Central memory CD4-positive, alpha-beta T cell (primary cell): Measurements from ENCODE around the gene ACTR3.

Experiments used
- DNase-seq: peaks from one replicate; pipeline ENCODE4 v3.0.0; 2022

ACTR3 gene

DNA sequence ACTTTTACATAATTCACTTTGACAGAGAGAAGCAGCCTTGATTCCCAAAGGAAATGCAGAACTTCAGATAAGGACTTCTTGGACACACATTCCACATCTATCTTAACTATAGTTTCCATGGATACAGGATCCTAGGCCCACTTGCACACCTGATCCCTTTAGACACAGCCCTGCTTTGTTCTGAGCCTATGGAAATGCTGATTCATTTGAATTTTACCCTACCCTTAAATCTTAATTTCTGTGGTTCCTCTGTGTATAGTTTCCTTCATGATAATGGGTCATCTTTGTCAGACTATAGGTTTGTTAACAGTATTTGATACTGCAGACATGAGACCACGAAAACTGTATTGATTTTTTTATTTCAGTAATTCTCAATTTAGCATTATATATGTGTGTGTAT is 77.4 kb downstream of the ACTR3 start:
- no peak for DNase-seq

DNA sequence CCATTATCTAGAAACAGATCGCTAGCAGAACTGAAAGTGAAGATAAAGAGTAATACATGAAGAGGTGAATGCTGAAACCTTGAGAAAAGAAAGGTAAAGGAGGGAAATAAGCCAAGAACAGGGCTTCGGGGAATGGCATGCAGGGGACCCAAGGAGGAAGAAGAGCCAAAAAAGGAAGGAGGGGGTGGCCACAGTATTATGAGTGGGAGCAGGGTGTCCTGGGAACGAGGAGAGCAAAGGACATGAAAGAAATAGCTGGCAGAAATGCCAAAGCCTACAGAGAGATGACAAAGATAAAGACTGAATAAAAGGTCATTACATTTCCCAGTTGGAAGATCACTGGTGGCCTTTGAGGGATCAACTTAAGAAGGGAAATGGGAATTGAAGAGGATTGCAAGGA is 82.9 kb downstream of the ACTR3 start:
- no peak for DNase-seq

DNA sequence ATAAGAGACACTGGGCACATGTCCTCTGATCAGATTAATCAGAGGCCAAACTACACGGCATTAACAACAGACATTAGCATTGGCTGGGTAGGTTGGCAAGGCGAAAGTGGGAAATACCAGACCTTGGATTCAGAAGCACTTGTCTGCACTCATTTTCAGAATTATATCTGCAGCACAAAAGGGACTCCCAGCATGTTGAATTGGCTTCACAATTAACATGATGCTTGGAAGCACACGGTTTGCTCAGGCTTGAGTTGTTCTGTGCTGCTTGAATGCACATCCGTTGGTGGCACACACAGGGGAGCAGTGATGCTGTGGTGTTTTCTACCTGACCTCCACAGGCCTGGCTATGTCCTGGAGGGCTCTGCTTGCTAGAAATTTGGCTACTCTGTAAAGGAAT is 83.9 kb downstream of the ACTR3 start:
- DNase-seq, result no peak

DNA sequence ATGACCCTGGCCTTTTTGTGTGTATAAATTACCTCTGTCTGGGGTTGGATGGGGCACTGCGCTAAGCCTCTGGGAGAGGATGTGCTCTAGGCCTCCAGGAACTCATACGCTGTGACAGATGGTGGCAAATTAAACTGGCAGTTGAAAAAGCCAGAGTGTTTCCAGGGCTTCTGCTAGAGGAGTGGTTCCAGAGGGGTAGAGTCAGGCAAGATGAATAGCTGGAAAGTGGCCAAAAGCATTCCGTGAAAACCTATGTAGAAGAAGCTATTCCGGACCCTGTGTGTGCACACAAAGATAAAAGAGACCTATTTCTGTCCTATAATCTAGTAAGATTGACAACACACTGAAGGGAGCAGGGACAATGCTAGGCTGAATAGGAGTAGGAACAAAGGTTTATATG is 84.8 kb downstream of the ACTR3 start:
- no peak for DNase-seq

DNA sequence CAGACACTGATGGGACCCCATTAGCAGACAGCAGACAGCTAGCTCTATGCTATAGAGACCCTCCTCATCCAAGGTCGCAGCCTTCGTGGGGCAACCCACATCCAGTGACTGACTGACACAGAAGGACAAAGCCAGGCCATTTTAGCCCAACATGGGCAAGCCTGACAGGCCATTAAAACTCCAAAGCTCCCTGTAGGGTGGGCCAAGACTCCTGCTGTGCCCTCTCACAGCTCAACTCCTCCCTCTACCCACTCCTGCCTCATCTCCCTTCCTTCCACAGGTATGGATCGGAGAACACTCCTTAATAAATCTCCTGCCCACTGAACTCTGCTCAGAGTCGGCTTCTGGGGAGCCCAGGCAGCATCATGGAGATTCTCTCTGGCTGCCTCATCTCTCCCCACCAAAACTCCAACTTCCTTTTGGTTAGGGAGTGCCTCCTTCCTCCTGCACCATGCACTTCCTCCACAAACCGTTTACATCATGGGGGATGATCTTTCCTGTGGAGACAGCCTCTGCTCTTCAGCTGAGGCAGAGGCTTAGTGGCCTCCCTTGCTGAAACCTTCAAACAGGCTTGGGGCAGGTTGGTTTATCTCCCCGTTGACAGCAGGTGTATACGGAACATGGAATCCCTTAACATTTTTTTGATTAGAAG is 86.5 kb downstream of the ACTR3 start:
- DNase-seq, result no peak

DNA sequence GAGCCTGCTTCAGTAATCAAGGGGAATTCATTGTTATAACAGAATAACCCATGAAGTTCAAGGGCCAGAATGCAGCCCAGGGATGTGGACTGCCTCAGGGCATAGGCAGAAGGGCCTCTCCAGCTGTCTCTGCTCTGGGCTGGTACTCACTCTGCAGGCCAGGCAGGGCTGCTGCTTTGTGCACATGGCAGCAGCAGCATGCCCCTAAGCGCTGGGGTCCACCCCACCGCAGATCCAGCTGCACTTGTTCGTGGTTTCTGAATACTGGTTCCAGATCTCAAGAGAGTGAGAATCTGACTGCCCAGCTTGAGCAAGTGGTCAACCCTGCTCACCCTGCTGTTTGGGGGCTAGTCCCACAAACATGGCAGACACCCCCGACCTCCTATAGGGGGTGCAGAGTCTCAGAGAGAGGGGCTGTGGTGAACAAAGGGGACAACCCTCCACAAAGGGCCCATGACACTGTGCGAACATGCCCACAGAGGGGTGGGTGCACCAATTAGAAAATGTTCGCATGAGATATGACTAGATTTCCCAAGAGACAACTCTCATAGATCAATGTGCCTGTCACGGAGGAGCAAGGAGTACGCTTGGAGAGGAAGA is 87.3 kb downstream of the ACTR3 start:
- DNase-seq, result no peak

DNA sequence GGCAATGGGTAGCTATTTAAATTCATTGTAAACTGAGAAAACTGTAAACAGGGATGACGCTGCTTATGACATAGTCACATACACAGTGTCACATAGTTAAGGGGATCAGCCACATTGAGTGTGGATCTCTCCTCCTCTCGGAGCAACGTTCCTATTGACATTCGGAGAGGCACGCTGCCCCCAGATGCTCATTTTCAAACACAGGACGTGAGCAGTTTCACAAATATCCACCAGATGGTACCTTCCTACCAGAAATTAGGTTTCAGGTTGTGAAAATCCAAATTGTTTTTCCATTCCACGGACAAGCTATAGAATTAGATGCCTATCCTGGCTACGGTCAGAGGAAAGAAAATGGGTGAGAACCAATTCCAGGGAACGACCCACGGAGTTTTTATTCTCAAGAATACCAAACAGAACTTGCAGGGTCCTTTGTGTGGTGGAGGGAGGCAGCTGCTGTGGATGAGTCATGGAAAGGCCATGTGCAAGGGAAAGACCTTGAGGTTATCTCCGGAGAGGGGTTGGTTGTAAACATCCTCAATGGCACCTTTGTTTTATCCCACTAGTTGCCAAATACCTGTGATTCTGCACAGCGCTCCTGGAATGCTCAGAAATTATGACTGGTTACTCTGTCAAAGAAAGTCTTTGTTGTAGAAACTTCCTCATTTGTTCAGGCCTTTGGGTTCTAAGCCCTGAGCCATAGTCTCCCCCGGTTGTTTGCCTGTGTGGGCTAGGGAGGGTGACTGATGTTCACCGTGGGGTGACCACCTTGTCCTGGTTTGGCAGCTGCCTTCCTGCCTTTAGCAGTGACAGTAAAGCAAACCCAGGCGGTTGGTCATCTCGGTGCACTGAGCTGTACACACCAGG is 88.0 kb downstream of the ACTR3 start:
- no peak for DNase-seq

DNA sequence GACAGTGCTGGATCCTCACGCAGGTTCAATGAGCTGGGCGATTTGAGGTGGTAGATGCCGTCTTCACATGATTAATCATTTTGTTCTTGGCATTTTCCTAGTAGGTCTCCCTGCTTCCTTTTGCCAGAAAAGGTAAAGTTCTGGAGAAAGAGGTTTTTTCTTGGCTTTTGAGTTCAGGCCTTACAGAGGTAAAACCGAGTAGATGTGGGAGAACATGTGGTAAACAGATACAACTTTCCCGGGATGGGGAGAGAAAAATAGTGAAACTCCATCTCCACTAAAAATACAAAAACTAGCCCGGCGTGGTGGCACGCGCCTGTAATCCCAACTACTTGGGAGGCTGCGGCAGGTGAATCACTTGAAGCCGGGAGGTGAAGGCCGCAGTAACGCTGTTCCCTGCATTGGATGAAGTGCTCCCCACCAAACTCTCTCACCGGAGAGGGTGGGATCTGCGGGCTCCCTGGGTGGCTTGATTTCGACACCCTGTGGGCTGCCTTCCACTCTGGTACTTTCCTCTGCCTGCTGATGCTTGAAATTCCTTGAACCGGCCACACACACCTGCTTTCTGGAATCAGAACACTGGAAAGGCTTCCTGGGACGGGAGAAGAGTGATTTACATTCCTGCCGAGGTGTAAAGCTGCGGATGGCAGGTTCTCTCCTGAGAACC is 88.8 kb downstream of the ACTR3 start:
- no peak for DNase-seq

DNA sequence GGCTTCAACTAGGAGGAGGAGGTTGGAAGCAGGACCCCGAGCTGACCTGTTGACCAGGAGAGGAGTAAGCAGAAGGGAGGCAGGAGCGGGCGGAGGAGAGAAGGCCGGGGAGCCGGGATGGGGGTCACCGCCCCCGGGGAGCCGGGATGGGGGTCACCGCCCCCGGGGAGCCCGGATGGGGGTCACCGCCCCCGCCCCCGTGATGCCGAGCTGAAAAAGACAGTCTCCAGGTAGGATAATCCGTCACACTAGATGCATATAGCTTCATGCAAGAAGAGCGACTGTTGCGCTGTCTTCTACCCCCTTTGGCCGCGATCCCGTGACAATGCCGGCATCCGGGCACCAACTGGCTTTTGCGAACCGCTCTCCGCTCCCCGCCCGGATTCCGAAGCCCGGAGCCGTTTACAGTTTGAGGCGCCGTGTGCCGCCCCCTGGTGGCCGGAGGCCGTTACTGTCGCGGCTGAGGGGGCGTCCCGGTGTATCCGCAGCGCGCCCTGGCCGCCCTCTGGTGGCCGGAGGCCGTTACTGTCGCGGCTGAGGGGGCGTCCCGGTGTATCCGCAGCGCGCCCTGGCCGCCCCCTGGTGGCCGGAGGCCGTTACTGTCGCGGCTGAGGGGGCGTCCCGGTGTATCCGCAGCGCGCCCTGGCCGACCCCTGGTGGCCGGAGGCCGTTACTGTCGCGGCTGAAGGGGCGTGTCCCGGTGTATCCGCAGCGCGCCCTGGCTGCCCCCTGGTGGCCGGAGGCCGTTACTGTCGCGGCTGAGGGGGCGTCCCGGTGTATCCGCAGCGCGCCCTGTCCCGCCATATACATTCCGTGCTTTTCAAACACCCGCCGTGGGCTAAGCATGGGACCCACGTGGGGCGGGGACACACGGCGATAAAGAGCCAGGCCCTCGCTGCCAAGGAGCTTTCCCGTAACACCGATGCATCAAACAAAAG is 89.6 kb downstream of the ACTR3 start:
- peak; percentile 27 for DNase-seq

DNA sequence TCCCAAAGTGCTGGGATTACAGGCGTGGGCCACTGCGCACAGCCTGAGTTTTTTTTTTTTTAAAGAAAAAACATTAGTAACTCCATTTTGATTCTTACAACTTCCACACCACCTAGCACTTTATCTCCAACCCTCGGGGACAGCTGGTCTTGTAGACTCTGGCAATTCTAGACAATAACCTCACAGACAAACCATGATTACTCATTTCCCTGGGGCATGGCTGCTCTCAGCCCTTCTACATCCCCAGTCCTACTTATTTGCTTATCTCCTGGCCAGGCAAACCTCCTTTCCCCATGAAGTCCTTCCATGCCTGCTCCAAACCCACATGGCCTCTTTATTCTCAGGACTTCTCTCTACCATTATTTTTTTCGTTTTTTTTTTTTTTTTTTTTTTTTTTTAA is 91.1 kb downstream of the ACTR3 start:
- DNase-seq, result no peak

DNA sequence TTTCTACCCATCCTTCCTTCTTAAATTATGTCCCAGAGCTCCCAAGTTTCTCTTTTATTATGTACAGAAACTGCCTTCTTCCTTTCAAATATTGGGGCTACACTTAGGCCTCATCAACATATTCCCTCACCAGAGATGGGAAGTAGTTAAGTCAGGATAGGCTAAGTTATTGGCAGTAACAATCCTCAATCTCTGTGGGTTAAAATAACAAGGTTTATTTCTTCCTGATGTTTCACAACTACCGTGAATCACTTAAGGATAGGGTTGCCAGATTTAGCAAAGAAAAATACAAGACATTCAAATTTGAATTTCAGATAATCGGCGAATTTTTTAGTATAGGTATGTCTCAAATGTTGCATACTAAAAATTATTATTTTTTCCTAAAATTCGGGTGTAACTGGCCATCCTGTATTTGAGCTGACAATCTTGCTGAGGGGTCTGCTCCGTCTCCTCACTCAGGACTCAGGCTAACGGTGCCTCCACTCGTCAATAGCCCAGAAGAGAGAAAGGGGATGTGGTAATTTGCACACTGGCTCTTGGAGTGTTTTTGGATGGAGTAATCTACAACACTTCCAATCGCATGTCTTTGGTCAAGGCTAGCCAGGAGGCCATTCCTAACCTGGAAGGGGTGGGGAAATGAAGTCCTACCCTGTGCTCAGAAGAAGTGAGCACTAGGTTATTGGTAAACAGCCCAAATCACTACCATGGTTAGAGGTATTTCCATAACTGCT is 91.7 kb downstream of the ACTR3 start:
- DNase-seq, result no peak

DNA sequence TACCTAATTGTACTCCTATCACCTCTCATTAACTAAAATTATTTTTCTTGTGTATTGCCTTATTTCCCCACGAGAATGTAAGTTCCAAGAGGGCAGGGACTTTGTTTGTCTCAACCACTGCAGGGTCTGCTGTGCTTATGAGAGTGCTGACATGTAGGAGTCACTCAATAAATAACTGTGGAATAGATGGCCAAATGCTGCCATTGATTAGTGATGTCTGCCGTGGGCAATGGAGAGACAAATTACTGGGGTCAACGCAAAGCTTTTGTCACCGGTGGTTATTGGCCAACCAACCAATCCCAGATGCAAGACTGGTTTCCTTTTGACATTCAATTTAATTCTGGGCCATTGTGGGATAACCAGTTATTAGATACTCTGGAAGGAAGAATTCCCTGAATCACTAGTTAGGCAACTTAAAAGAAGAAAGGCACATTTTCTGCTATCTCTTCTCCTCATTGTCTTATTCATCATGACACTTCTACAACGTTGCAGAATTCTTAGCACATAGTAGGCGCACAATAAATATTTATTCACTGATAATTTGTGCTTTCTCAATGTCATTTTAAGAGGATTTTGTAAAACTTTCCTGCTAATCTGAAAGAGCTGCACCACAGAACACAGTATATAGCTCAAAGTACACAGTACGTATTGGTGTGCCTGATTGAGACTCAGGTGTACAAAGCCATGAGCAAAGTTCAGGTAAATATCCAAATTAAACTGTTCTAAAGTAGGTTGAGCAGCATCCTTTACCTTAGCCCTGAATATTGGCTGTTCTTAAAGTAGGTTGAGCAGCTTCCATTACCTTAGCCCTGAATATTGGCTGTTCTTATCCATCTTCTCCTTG is 95.9 kb downstream of the ACTR3 start:
- DNase-seq, result no peak

DNA sequence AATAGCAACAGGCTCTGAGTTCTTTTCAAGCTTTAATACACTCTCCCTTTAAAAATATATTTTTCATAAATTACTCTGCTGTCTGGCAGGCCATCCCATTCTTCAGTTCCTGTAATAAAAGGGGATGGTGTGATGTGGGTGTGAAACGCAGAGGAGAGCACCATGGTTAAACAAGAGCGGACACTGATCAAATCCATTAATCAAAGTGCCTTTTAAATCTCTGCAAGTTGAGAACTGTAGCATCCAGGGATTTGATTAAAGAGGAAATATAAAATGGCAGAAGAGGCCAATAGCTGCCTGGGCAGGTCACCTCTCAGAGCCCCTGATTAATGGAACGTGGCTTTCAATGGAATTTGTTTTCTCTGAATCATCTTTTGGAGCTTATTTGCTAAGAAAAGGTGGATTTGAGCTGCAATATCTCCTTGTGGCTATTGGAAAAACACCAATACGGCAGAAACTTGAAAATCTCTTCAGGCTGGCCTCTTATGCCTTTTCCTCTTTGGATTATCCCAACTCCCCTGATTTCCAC is 96.9 kb downstream of the ACTR3 start:
- no peak for DNase-seq

DNA sequence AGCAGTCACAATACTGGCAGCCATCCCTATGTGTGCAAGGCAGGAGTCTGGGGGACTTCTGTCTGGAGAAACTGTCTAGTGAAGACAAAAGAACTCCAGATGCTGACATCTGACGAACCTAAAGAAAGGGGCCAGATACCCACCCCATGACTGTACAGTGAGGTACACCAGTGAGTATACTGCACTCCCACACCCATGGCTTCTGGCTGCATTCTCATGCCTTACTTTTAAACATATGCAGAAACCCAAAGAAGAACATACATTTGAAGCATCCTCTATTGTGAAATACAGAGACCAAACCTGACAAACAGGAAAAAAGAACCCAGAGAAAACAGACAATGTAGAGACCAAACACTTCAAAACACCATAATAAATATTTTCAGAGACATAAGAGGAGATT is 102.2 kb downstream of the ACTR3 start:
- DNase-seq, result no peak

DNA sequence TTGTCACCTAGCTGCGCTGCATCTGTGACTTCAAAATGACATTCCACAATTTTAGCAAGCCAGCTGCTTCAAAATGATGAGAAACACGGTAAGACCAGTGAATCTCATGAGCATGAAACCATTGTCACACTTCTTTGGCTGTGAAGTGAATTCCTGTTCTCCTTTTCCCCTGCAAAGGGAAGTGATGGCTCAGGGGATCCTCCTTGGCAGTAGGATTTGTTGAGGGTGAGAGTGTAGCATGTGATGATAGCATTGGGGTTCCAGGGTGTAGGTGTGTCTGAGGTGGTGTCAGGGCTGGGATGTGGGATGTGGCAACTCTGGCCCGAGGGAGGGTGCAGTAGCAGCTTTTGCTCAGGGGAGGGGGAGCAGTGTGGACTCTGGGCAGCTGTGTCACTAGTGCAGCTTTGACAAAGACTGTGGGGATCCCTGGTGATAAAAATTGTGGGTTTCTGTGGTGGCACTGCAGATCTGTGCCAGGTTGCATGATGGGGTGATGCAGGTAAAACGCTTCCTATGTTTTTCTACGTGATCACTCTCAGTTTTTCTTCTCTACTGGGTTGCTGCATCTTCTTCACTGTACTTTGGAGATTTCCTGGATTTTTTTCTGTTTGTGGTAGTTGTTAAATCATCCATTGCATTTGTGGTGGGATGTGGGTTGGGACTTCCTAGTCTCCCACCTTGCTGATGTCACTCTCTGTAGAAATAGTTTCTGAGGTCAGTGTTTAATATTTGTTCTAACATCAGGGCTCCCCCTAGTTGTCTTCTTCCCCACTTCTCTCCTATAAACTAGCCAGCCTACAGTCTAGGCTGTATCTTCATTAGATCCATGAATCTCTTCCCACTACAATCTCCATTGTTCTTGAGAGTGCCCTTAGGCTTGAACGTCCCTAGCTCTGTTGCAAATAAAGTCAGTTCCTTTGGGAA is 107.0 kb downstream of the ACTR3 start:
- no peak for DNase-seq

DNA sequence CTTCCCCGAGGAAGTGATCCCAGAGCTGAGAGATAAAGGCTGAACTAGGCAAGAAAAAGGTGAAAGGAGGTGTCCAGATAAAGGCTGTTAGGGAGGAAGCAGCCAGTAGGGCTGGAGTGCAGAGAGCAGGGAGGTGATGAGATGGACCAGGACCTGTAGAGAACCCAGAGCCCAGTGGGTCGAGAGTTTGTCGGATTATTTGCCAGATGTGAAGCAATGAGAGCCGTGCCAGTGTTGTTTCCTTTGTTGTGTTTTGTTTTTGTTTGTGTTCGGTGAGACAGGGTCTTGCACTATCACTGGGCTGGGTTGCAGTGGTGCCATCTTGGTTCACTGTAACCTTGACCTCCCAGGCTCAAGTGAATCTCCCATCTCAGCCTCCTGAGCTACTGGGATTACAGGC is 111.3 kb downstream of the ACTR3 start:
- no peak for DNase-seq

DNA sequence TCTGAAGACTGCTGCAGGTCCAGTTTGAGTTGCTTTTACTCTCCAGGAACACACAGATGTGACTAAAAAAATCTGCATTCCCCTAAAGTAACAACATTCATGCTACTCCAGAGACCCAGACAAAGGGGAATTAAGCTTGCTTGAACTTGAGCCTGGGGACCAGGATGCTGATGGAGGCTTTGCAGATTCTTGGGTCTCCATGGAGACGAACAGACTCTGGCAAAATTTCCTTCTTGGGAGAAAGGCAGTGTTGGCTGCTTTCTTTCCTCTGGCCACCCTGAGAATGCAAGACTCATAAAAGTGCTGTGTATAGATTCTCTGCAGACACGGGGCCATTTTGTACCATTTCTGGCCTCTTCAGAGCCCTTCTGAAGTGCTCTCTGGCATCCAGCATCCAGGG is 112.0 kb downstream of the ACTR3 start:
- no peak for DNase-seq

DNA sequence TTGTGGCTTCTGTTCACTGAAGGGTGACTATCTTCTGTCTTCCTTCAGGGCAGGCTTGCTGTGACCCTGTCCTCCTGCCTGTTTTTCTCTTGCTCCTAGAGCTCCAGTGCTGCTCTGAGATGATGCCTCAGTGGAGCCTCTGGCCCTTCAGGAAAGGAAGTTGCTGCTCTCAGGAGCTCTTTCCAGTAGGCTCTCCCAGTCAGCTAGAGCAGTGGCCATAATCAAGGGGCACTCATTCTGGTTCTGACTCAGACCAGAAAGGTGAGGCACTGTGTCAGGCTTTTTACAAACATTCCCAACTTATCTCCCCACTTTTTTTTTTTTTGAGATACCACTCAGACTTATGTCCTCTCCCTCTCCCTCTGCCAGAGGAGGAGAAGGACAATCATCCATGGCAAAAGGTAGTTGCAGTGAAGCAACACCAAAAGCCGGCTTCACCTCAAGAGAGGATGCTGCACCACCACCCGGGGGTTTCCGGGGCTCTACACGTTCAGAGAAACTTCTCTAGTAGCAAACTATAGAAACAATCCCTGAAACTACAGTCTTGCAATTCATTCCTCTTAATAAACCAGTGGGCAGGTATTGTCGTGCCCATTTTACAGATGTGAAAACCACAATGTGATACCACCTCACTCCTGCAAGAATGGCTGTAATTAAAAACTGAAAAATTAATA is 115.4 kb downstream of the ACTR3 start:
- no peak for DNase-seq

DNA sequence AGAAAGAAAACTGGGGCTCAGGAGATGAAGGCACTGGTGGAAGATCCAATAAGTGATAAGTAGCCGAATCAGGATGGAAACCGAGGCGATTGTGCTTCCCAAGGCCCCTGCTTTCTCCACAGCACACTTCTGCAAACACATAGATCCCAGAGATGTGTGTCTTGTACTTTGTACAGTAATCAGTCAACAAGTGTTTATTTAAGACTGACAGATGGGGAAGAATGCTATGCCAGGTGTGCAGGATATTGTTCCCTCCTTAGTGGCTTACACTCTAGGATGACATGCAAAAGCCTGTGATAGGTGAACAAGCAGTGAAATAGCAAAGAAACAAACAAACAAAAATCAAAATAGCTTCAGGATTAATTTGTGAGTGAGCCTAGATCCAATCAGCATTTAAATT is 116.6 kb downstream of the ACTR3 start:
- no peak for DNase-seq
